ENCODE results near the gene ATP8A1.

The ATP8A1 gene

GRCh38 chr4:42643685-42644084 is 13.2 kb downstream of the ATP8A1 start:
- no peak for DNase-seq (ENCODE audit: low read depth in 1 of 2, low spot score in 1 of 2)
- no peak for TF ChIP-seq JUND (IDR thresholded peaks at IDR 0.05; ENCODE audit: low read depth)
- in situ Hi-C loops (cut with HindIII; ENCODE audit: low pct_unique_long_range_greater_than_20kb, low sequenced_read_pairs), result no loop called here

GRCh38 chr4:42642845-42643615 is 13.9 kb downstream of the ATP8A1 start:
- DNase-seq (ENCODE audit: low read depth in 1 of 2, low spot score in 1 of 2), result no peak
- TF ChIP-seq JUND (IDR thresholded peaks at IDR 0.05; ENCODE audit: low read depth), result no peak
- in situ Hi-C loops (cut with HindIII; ENCODE audit: low pct_unique_long_range_greater_than_20kb, low sequenced_read_pairs), result no loop called here

- in situ Hi-C loops (cut with HindIII; ENCODE audit: low pct_unique_long_range_greater_than_20kb, low sequenced_read_pairs), result no loop called here
- DNase-seq (ENCODE audit: low read depth in 1 of 2, low spot score in 1 of 2), result no peak
- TF ChIP-seq JUND (IDR thresholded peaks at IDR 0.05; ENCODE audit: low read depth), result no peak
Measured at GRCh38 chr4:42642101-42642797, 14.7 kb downstream of the ATP8A1 start.

GRCh38 chr4:42641656-42642055 is 15.2 kb downstream of the ATP8A1 start:
- no peak for DNase-seq (ENCODE audit: low read depth in 1 of 2, low spot score in 1 of 2)

GRCh38 chr4:42641161-42641560 is 15.7 kb downstream of the ATP8A1 start:
- no peak for TF ChIP-seq JUND (IDR thresholded peaks at IDR 0.05; ENCODE audit: low read depth)
- in situ Hi-C loops (cut with HindIII; ENCODE audit: low pct_unique_long_range_greater_than_20kb, low sequenced_read_pairs), result no loop called here
- DNase-seq (ENCODE audit: low read depth in 1 of 2, low spot score in 1 of 2), result no peak

More at GRCh38 chr4:42641656-42642055, 15.2 kb downstream of the ATP8A1 start:
- no peak for TF ChIP-seq JUND (IDR thresholded peaks at IDR 0.05; ENCODE audit: low read depth)
- in situ Hi-C loops (cut with HindIII; ENCODE audit: low pct_unique_long_range_greater_than_20kb, low sequenced_read_pairs), result no loop called here

- in situ Hi-C loops (cut with HindIII; ENCODE audit: low pct_unique_long_range_greater_than_20kb, low sequenced_read_pairs), result no loop called here
- TF ChIP-seq JUND (IDR thresholded peaks at IDR 0.05; ENCODE audit: low read depth), result no peak
- no peak for DNase-seq (ENCODE audit: low read depth in 1 of 2, low spot score in 1 of 2)
Measured at GRCh38 chr4:42640613-42641012, 16.3 kb downstream of the ATP8A1 start.

GRCh38 chr4:42638993-42639392 is 17.9 kb downstream of the ATP8A1 start:
- in situ Hi-C loops (cut with HindIII; ENCODE audit: low pct_unique_long_range_greater_than_20kb, low sequenced_read_pairs), result no loop called here
- no peak for DNase-seq (ENCODE audit: low read depth in 1 of 2, low spot score in 1 of 2)

GRCh38 chr4:42638321-42638720 is 18.6 kb downstream of the ATP8A1 start:
- TF ChIP-seq JUND (IDR thresholded peaks at IDR 0.05; ENCODE audit: low read depth), result no peak

More at GRCh38 chr4:42638993-42639392, 17.9 kb downstream of the ATP8A1 start:
- no peak for TF ChIP-seq JUND (IDR thresholded peaks at IDR 0.05; ENCODE audit: low read depth)

GRCh38 chr4:42637867-42638266 is 19.0 kb downstream of the ATP8A1 start:
- no peak for DNase-seq (ENCODE audit: low read depth in 1 of 2, low spot score in 1 of 2)
- TF ChIP-seq JUND (IDR thresholded peaks at IDR 0.05; ENCODE audit: low read depth), result no peak
- in situ Hi-C loops (cut with HindIII; ENCODE audit: low pct_unique_long_range_greater_than_20kb, low sequenced_read_pairs), result no loop called here

More at GRCh38 chr4:42638321-42638720, 18.6 kb downstream of the ATP8A1 start:
- in situ Hi-C loops (cut with HindIII; ENCODE audit: low pct_unique_long_range_greater_than_20kb, low sequenced_read_pairs), result no loop called here
- DNase-seq (ENCODE audit: low read depth in 1 of 2, low spot score in 1 of 2), result no peak

GRCh38 chr4:42637104-42637503 is 19.8 kb downstream of the ATP8A1 start:
- TF ChIP-seq JUND (IDR thresholded peaks at IDR 0.05; ENCODE audit: low read depth), result no peak
- DNase-seq (ENCODE audit: low read depth in 1 of 2, low spot score in 1 of 2), result no peak
- in situ Hi-C loops (cut with HindIII; ENCODE audit: low pct_unique_long_range_greater_than_20kb, low sequenced_read_pairs), result no loop called here

GRCh38 chr4:42636645-42636949 is 20.3 kb downstream of the ATP8A1 start:
- no peak for TF ChIP-seq JUND (IDR thresholded peaks at IDR 0.05; ENCODE audit: low read depth)
- in situ Hi-C loops (cut with HindIII; ENCODE audit: low pct_unique_long_range_greater_than_20kb, low sequenced_read_pairs), result no loop called here
- DNase-seq (ENCODE audit: low read depth in 1 of 2, low spot score in 1 of 2), result no peak

GRCh38 chr4:42633605-42634388 is 23.1 kb downstream of the ATP8A1 start:
- in situ Hi-C loops (cut with HindIII; ENCODE audit: low pct_unique_long_range_greater_than_20kb, low sequenced_read_pairs), result no loop called here

More at GRCh38 chr4:42633605-42634388, 23.1 kb downstream of the ATP8A1 start:
- DNase-seq (ENCODE audit: low read depth in 1 of 2, low spot score in 1 of 2), result no peak
- no peak for TF ChIP-seq JUND (IDR thresholded peaks at IDR 0.05; ENCODE audit: low read depth)
